Endothelial cell of umbilical vein (primary cell): ENCODE data around the gene S100A9. TPM values are rescaled to one million over a fixed set of nuclear protein-coding genes. Genes with fewer than 3 reads are reported as not detected.

Source experiments
- BruUV-seq: library from RNA; stranded (reverse); fragments of 400-500 nt; replicated peaks from 2 replicates; lab custom pipeline; 2021; lab: Mats Ljungman, UMichigan
- CTCF ChIA-PET: fragments of 300-600, 350-600 bp; sonication (Branson Sonifier 250); formaldehyde crosslinking; loops from one replicate; lab custom pipeline; 2021; ENCODE audit warnings: antibody characterized with exemption, inconsistent platforms; lab: Charles Lee
- POLR2A ChIA-PET: fragments of 300-600, 350-600 bp; sonication (Branson Sonifier 250); formaldehyde crosslinking; loops from one replicate; lab custom pipeline; 2021; ENCODE audit warnings: antibody characterized with exemption, inconsistent platforms; lab: Charles Lee
- DNase-seq: peaks from one replicate; pipeline ENCODE4 v3.0.0-alpha.2; 2011; ENCODE audit warnings: low read depth, low spot score
- FAIRE-seq: peaks from 2 replicates; lab custom pipeline; 2011; peaks lifted over from hg19 to GRCh38; lab: Jason Lieb, UNC
- H2AFZ ChIP-seq: 2 replicates; pipeline ENCODE4 v1.6.0; 2012; ENCODE audit warnings: low read depth, low read length, control low read depth, inconsistent platforms
- H3K27ac ChIP-seq: 2 replicates; pipeline ENCODE4 v1.5.1; 2011; ENCODE audit warnings: low read depth, mild to moderate bottlenecking, control low read depth, low read length, moderate library complexity; ENCODE audit not compliant: insufficient read depth
- H3K27me3 ChIP-seq, 2 experiments: 2 replicates each; pipeline versions ENCODE4 v1.6.0 to v1.6.1; 2011; ENCODE audit warnings: low read length in 2 of 2, mixed read lengths in 1 of 2; ENCODE audit not compliant: control insufficient read depth in 2 of 2, insufficient read depth in 2 of 2
- H3K36me3 ChIP-seq, 2 experiments: 2 replicates in 1 of 2; 3 replicates in 1 of 2; pipeline ENCODE4 v1.5.1; 2011; ENCODE audit warnings: low read length in 2 of 2, mild to moderate bottlenecking in 1 of 2, moderate library complexity in 1 of 2; ENCODE audit not compliant: control insufficient read depth in 2 of 2, insufficient read depth in 2 of 2; ENCODE audit errors: extremely low read depth in 1 of 2
- H3K4me1 ChIP-seq: 3 replicates; pipeline ENCODE4 v1.5.1; 2011; ENCODE audit warnings: mild to moderate bottlenecking, low read length; ENCODE audit not compliant: control insufficient read depth, insufficient read depth; ENCODE audit errors: extremely low read depth
- H3K4me2 ChIP-seq: 2 replicates; pipeline ENCODE4 v1.6.1; 2011; ENCODE audit warnings: low read length, control low read depth, mixed read lengths; ENCODE audit not compliant: insufficient read depth
- H3K4me3 ChIP-seq, 3 experiments: fragments of 200-600 bp in 1 of 3; sonication (generic), shearing (Covaris generic) in 1 of 3; replicated peaks in 1 of 3; 2 replicates each; pipeline ENCODE4 v1.5.1; 2011 to 2016; ENCODE audit warnings: control low read depth in 3 of 3, low read length in 3 of 3, mild to moderate bottlenecking in 2 of 3, inconsistent platforms in 1 of 3, low read depth in 1 of 3, moderate library complexity in 1 of 3; ENCODE audit not compliant: insufficient read depth in 1 of 3
- H3K79me2 ChIP-seq: 2 replicates; pipeline ENCODE4 v1.6.0; 2012; ENCODE audit warnings: low read length, inconsistent platforms; ENCODE audit not compliant: control insufficient read depth, insufficient read depth
- H3K9ac ChIP-seq: replicated peaks from 2 replicates; pipeline ENCODE3; 2011; ENCODE audit warnings: low read length, control low read depth; ENCODE audit not compliant: insufficient read depth; ENCODE audit errors: extremely low read depth
- H3K9me1 ChIP-seq: replicated peaks from 3 replicates; pipeline ENCODE4 v1.6.0; 2011; ENCODE audit warnings: mild to moderate bottlenecking, low read length; ENCODE audit not compliant: control insufficient read depth, insufficient read depth; ENCODE audit errors: extremely low read depth
- H3K9me3 ChIP-seq: replicated peaks from 2 replicates; pipeline ENCODE4 v1.5.1; 2012; ENCODE audit warnings: low read length, inconsistent platforms; ENCODE audit not compliant: control insufficient read depth, insufficient read depth
- H4K20me1 ChIP-seq: replicated peaks from 2 replicates; pipeline ENCODE3; 2011; ENCODE audit warnings: mild to moderate bottlenecking, low read length; ENCODE audit not compliant: control insufficient read depth, insufficient read depth; ENCODE audit errors: extremely low read depth
- GATA2 ChIP-seq: IDR thresholded peaks from 2 replicates; pipeline ENCODE4 v1.7.0; 2011; ENCODE audit warnings: low read depth, mild to moderate bottlenecking, moderate library complexity, mixed read lengths, low read length; ENCODE audit not compliant: insufficient read length, insufficient read depth
- JUN ChIP-seq: IDR thresholded peaks from 2 replicates; pipeline ENCODE4 v1.6.1; 2011; ENCODE audit warnings: borderline replicate concordance, low read depth; ENCODE audit not compliant: insufficient read length, insufficient read depth
- dilution Hi-C: fragments of 300-500 bp; cut with MboI; formaldehyde crosslinking; loops from one replicate; pipeline ENCODE4 v1.15.0; 2019; ENCODE audit warnings: low sequenced_read_pairs; ENCODE audit not compliant: extremely low pct_ligation_motif_present
- intact Hi-C: fragments of 100-400 bp; cut with micrococcal nuclease; formaldehyde crosslinking; loops from one replicate; pipeline ENCODE4 v1.10.0; 2022
- polyA plus RNA-seq, 4 experiments: library from polyadenylated mRNA; depleted of rRNA in 3 of 4; stranded (reverse) in 3 of 4; unstranded in 1 of 4; fragments of >200 nt; gene quantifications; 2 replicates each; pipeline versions ENCODE4 v1.2.1 to v1.2.3, GENCODE V29; 2011 to 2012; ENCODE audit warnings: missing spikeins in 1 of 4
- total RNA-seq: library from RNA; stranded (reverse); gene quantifications from 2 replicates; pipeline ENCODE4 v1.2.3, GENCODE V29; 2021

Gene S100A9
- total and polyA plus RNA-seq, 2 donors (not counting 3 experiments of a cell fraction or from before 2014, with no cell fraction given): not detected

DNA sequence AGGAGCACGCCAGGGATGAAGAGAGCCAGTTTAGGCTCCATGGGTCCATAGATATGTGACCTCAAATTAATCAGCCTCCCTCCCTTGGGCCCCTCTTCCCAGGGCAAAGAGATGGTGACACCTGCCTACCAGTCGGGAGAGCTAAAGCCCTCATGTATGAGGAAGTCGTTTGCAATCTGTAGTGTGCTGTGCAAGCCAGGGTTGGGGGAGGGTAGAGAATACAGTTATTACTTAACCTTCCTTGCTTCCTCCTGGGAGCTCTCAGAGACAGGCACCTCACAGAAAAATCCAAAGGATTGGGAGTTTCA lies 13.0 kb upstream of the S100A9 start:
- Histone ChIP-seq H3K9me1 (no peaks in the 10 kb centered on the region), H3K4me3 (no peak overlapping the region), H2AFZ (no peak overlapping the region), H3K9ac (no peak overlapping the region), H3K36me3 (no peaks in the 10 kb centered on the region), H3K27ac (no peak overlapping the region), H4K20me1 (no peaks in the 10 kb centered on the region), H3K9me3 (no peaks in the 10 kb centered on the region), H3K4me1 (no peaks in the 10 kb centered on the region), H3K79me2 (no peaks in the 10 kb centered on the region), H3K27me3 (peaks cover 2 to 3% of the 10 kb centered on the region in 2 experiments), H3K4me2 (no peak overlapping the region)
- dilution Hi-C loops: no loop called here
- FAIRE-seq (no peak), DNase-seq (no peak)
- intact Hi-C loops: no loop called here
- ChIA-PET CTCF (no interaction called here), POLR2A (no interaction called here)
- no TSS peak for BruUV-seq
- no peak for TF ChIP-seq GATA2

DNA sequence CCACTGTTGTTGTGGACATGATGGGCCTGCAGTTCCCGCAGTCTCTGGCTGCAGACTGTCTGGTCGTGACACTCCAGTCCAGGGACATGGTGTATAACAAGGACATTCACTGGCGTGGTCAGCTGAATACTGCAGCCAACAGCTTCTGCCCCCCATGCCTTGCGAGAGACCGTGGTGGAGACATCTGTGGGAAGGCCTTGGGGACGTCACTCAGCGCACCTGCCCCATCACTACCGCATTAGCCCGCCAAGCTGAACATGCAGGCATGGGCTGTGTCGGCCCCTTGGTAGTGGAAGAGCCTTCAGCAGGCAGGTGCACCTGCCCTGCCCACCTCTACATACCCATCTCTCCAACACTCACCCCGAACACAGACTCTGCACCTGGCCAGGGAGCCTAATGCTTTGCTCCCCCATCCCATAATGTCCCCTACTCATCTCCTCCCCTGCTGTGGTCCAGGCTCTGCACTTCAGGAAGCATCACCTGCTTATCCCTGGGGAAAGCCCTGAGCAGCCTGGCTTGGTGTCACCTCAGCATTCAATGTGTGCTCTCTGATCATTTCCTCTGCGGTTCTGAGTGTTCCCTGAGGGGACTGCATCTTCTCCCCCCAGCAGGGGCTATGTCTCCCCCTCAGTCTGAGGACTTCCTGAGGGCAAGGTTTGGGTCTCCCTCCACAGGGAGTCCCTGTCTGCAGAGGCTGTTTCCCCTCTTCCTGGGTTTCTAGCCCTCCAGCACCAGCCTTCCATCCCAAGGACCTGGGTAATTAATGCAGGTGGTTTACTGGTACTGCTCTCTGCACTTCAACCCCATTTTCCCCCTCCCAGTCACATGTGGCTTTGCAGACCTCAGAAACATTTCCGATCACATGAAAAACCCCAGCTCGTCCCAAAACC lies 12.2 kb upstream of the S100A9 start:
- H3K4me2 ChIP-seq: no peak overlapping the region

More for the DNA sequence above, 12.2 kb upstream of the S100A9 start:
- no TSS peak for BruUV-seq
- Histone ChIP-seq H3K4me1 (no peaks in the 10 kb centered on the region), H3K9ac (no peak overlapping the region), H3K27ac (no peak overlapping the region), H3K36me3 (no peaks in the 10 kb centered on the region), H2AFZ (no peak overlapping the region), H3K79me2 (no peaks in the 10 kb centered on the region), H3K27me3 (peaks cover 2 to 3% of the 10 kb centered on the region in 2 experiments), H3K9me1 (no peaks in the 10 kb centered on the region), H3K4me3 (no peak overlapping the region), H3K9me3 (no peaks in the 10 kb centered on the region), H4K20me1 (no peaks in the 10 kb centered on the region)
- intact Hi-C loops: no loop called here
- FAIRE-seq (no peak), DNase-seq (no peak)
- dilution Hi-C loops: no loop called here
- ChIA-PET CTCF (interaction anchor here (1.5 kb wide), 1 partner anchor 149 kb away, joined by 5 read pairs; no protein-coding TSS in a partner anchor), POLR2A (interaction anchor here (0.6 kb wide), 1 partner anchor 232 kb away, joined by 3 read pairs; no protein-coding TSS in a partner anchor)
- no peak for TF ChIP-seq JUN
